ENCODE data around the gene PTN. TPM values are rescaled to one million over a fixed set of nuclear protein-coding genes. Genes with fewer than 3 reads are reported as not detected.

Gene PTN
- total and polyA plus RNA-seq, 2 of the 13 experiments (the other 11 are each of a cell fraction or from before 2014, with no cell fraction given): not detected

- Histone ChIP-seq H3K27ac (ENCODE audit: extremely low read length, insufficient read depth, low read length) (no peak overlapping the region), H3K4me2 (ENCODE audit: low read depth, low read length) (no peak overlapping the region), H3K4me1 (ENCODE audit: insufficient read depth, low read length) (no peaks in the 10 kb centered on the region), H3K36me3 (replicated peaks in 1 of 2; ENCODE audit: control insufficient read depth in 1 of 2, insufficient read depth in 2 of 2, low read length in 2 of 2) (no peaks in the 10 kb centered on the region), H3K9me3 (ENCODE audit: low read length) (no peaks in the 10 kb centered on the region), H3K27me3 (ENCODE audit: control insufficient read depth in 1 of 2, insufficient read depth in 2 of 2, low read length in 2 of 2) (no peaks in the 10 kb centered on the region), H3K4me3 (replicated peaks in 1 of 3; ENCODE audit: insufficient read depth in 1 of 3, low read depth in 2 of 3, low read length in 3 of 3) (no peak overlapping the region), H3K9ac (ENCODE audit: insufficient read depth, low read depth, low read length) (no peak overlapping the region), H2AFZ (ENCODE audit: low read length) (no peak overlapping the region), H3K79me2 (ENCODE audit: insufficient read depth, low read length) (no peaks in the 10 kb centered on the region), H4K20me1 (ENCODE audit: insufficient read depth, low read length) (no peaks in the 10 kb centered on the region)
- ChIA-PET POLR2A (no interaction called here), CTCF (ENCODE audit: low intra/inter-chr PET ratio, low total read pairs) (no interaction called here)
- BruUV-seq (replicated peaks): no TSS peak
- TF ChIP-seq ZNF317 (CRISPR knock-in tag; IDR thresholded peaks at IDR 0.05): no peak
- TF ChIP-seq RCOR2 (CRISPR knock-in tag; IDR thresholded peaks at IDR 0.05): no peak
- TF ChIP-seq GLI4 (CRISPR knock-in tag; IDR thresholded peaks at IDR 0.05; ENCODE audit: borderline replicate concordance): no peak
- no peak for TF ChIP-seq ZFP41 (CRISPR knock-in tag; IDR thresholded peaks at IDR 0.05; ENCODE audit: borderline replicate concordance)
- TF ChIP-seq, protein P1, sequence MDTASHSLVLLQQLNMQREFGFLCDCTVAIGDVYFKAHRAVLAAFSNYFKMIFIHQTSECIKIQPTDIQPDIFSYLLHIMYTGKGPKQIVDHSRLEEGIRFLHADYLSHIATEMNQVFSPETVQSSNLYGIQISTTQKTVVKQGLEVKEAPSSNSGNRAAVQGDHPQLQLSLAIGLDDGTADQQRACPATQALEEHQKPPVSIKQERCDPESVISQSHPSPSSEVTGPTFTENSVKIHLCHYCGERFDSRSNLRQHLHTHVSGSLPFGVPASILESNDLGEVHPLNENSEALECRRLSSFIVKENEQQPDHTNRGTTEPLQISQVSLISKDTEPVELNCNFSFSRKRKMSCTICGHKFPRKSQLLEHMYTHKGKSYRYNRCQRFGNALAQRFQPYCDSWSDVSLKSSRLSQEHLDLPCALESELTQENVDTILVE (CRISPR knock-in tag; IDR thresholded peaks at IDR 0.05): no peak
- TF ChIP-seq SALL1 (CRISPR knock-in tag; IDR thresholded peaks at IDR 0.05): no peak
- no peak for TF ChIP-seq ZNF124 (CRISPR knock-in tag; IDR thresholded peaks at IDR 0.05)
- no peak for TF ChIP-seq AGO2 (optimal IDR thresholded peaks at IDR 0.05; ENCODE audit: low read depth, low read length)
- TF ChIP-seq SSRP1 (CRISPR knock-in tag; IDR thresholded peaks at IDR 0.05): no peak
- no peak for TF ChIP-seq TCF12 (IDR thresholded peaks at IDR 0.05)
- TF ChIP-seq TCF12 (CRISPR knock-in tag; IDR thresholded peaks at IDR 0.05): no peak
- no peak for TF ChIP-seq ZIK1 (CRISPR knock-in tag; IDR thresholded peaks at IDR 0.05; ENCODE audit: borderline replicate concordance, low read depth)
- TF ChIP-seq SKI (IDR thresholded peaks at IDR 0.05; ENCODE audit: partially characterized antibody): no peak
- TF ChIP-seq ARID2 (CRISPR knock-in tag; IDR thresholded peaks at IDR 0.05; ENCODE audit: borderline replicate concordance): no peak
- no peak for TF ChIP-seq POLR2A (IDR thresholded peaks at IDR 0.05; ENCODE audit: insufficient read depth in 1 of 2, low read depth in 2 of 2, low read length in 2 of 2)
- no peak for TF ChIP-seq MEIS1 (CRISPR knock-in tag; IDR thresholded peaks at IDR 0.05; ENCODE audit: borderline replicate concordance)
- ATAC-seq (no peak), FAIRE-seq (no peak), DNase-seq (ENCODE audit: low spot score) (no peak)
- intact Hi-C loops (cut with micrococcal nuclease; ENCODE audit: unreplicated experiment): no loop called here
- 5% methylated on average over 2 of the region's 2 CpGs for WGBS (ENCODE audit: low lambda C conversion rate)
- in situ Hi-C loops (cut with HindIII; ENCODE audit: extremely low pct_ligation_motif_present, low pct_unique_long_range_greater_than_20kb): no loop called here
These were observed 85.0 kb downstream of the PTN start for GRCh38 chr7:137258552-137258951.

Measured in HepG2 (cell line).